H1 (cell line): ENCODE data around the gene DAGLA. TPM values are rescaled to one million over a fixed set of nuclear protein-coding genes. Genes with fewer than 3 reads are reported as not detected.

Source experiments
- CTCF ChIA-PET: fragments of 300-600 bp; sonication (Branson Sonifier 250); formaldehyde crosslinking; loops from one replicate; lab custom pipeline; 2021; ENCODE audit not compliant: partially characterized antibody; lab: Charles Lee
- POLR2A ChIA-PET: fragments of 300-600 bp; sonication (Branson Sonifier 250); formaldehyde crosslinking; loops from one replicate; lab custom pipeline; 2021; ENCODE audit warnings: inconsistent platforms; ENCODE audit not compliant: partially characterized antibody; lab: Charles Lee
- DNase-seq, 2 experiments: peaks; one replicate each; pipeline versions ENCODE4 v3.0.0 to v3.0.0-alpha.2; 2010 to 2022; ENCODE audit warnings: low spot score in 2 of 2, low read depth in 1 of 2, mixed read lengths in 1 of 2
- FAIRE-seq: peaks from 2 replicates; lab custom pipeline; 2011; peaks lifted over from hg19 to GRCh38; lab: Jason Lieb, UNC
- H2AFZ ChIP-seq: 2 replicates; pipeline ENCODE4 v1.8.1; 2012; ENCODE audit warnings: low read length, inconsistent platforms
- H2AK5ac ChIP-seq: 2 replicates; pipeline ENCODE4 v1.6.1; 2013; ENCODE audit warnings: low read depth, low read length
- H2BK120ac ChIP-seq: replicated peaks from 2 replicates; pipeline ENCODE3; 2013; ENCODE audit warnings: low read depth, low read length, inconsistent platforms
- H2BK12ac ChIP-seq: 2 replicates; pipeline ENCODE4 v1.6.1; 2013; ENCODE audit warnings: low read depth, low read length
- H2BK15ac ChIP-seq: 2 replicates; pipeline ENCODE4 v1.6.1; 2013; ENCODE audit warnings: low read length
- H2BK20ac ChIP-seq: 2 replicates; pipeline ENCODE4 v1.6.1; 2013; ENCODE audit warnings: low read length
- H2BK5ac ChIP-seq: 2 replicates; pipeline ENCODE4 v1.6.1; 2013; ENCODE audit warnings: low read depth, low read length
- H3K14ac ChIP-seq: 2 replicates; pipeline ENCODE4 v1.6.1; 2013; ENCODE audit warnings: inconsistent platforms; ENCODE audit not compliant: insufficient read length
- H3K18ac ChIP-seq: 2 replicates; pipeline ENCODE4 v1.6.1; 2013; ENCODE audit warnings: low read length; ENCODE audit errors: extremely low read depth
- H3K23ac ChIP-seq: 2 replicates; pipeline ENCODE4 v1.6.1; 2013; ENCODE audit warnings: inconsistent platforms; ENCODE audit not compliant: insufficient read length
- H3K23me2 ChIP-seq: 2 replicates; pipeline ENCODE4 v1.6.1; 2013; ENCODE audit warnings: low read depth, low read length
- H3K27ac ChIP-seq: 2 replicates; pipeline ENCODE4 v1.6.1; 2011; ENCODE audit warnings: low read depth, low read length, inconsistent platforms
- H3K27me3 ChIP-seq, 4 experiments: replicated peaks in 1 of 4; 1 replicate in 1 of 4; 2 replicates in 3 of 4; pipeline versions ENCODE4 v1.6.1 to v1.8.1; 2011 to 2013; ENCODE audit warnings: low read length in 3 of 4, mild to moderate bottlenecking in 3 of 4, inconsistent platforms in 2 of 4, mixed read lengths in 2 of 4, moderate library complexity in 1 of 4; ENCODE audit not compliant: control insufficient read depth in 3 of 4, insufficient read depth in 3 of 4; ENCODE audit errors: extremely low read depth in 1 of 4
- H3K36me3 ChIP-seq, 4 experiments: 2 replicates each; pipeline versions ENCODE4 v1.6.1 to v1.8.1; 2011 to 2013; ENCODE audit warnings: mild to moderate bottlenecking in 4 of 4, low read length in 3 of 4, moderate library complexity in 2 of 4, control low read depth in 1 of 4, inconsistent platforms in 1 of 4; ENCODE audit not compliant: insufficient read depth in 4 of 4, control insufficient read depth in 2 of 4
- H3K4ac ChIP-seq: replicated peaks from 2 replicates; pipeline ENCODE3; 2013; ENCODE audit warnings: low read length, low read depth, mixed read lengths, inconsistent platforms; ENCODE audit not compliant: insufficient read length
- H3K4me1 ChIP-seq, 4 experiments: replicated peaks in 1 of 4; 1 replicate in 1 of 4; 2 replicates in 3 of 4; pipeline versions ENCODE4 v1.6.1 to v1.8.1; 2011 to 2013; ENCODE audit warnings: low read length in 3 of 4, inconsistent platforms in 2 of 4, mixed read lengths in 1 of 4; ENCODE audit not compliant: insufficient read depth in 4 of 4, control insufficient read depth in 3 of 4
- H3K4me2 ChIP-seq, 2 experiments: 2 replicates each; pipeline versions ENCODE4 v1.6.1 to v1.8.1; 2011 to 2013; ENCODE audit warnings: low read depth in 2 of 2, low read length in 2 of 2, control low read depth in 1 of 2, inconsistent platforms in 1 of 2, mild to moderate bottlenecking in 1 of 2; ENCODE audit not compliant: insufficient read depth in 1 of 2
- H3K4me3 ChIP-seq, 4 experiments: fragments of 200-600, 300-600 bp in 1 of 4; sonication (generic), shearing (Covaris generic), sonication (Bioruptor Twin) in 1 of 4; 2 replicates each; pipeline versions ENCODE4 v1.5.1 to v1.8.1; 2011 to 2016; ENCODE audit warnings: low read length in 4 of 4, low read depth in 3 of 4, control low read depth in 2 of 4, inconsistent platforms in 2 of 4, mild to moderate bottlenecking in 2 of 4, mixed read lengths in 1 of 4, moderate library complexity in 1 of 4; ENCODE audit not compliant: insufficient read depth in 2 of 4; ENCODE audit errors: extremely low read depth in 1 of 4
- H3K56ac ChIP-seq: replicated peaks from 2 replicates; pipeline ENCODE3; 2013; ENCODE audit warnings: low read depth, mild to moderate bottlenecking, mixed read lengths, low read length, inconsistent platforms; ENCODE audit not compliant: insufficient read length
- H3K79me1 ChIP-seq: 2 replicates; pipeline ENCODE4 v1.6.1; 2013; ENCODE audit warnings: low read depth, low read length, control low read depth
- H3K79me2 ChIP-seq, 2 experiments: 2 replicates each; pipeline versions ENCODE4 v1.6.1 to v1.8.1; 2012 to 2013; ENCODE audit warnings: low read length in 2 of 2, mild to moderate bottlenecking in 2 of 2, inconsistent platforms in 1 of 2; ENCODE audit not compliant: insufficient read depth in 2 of 2, control insufficient read depth in 1 of 2
- H3K9ac ChIP-seq, 4 experiments: replicated peaks in 1 of 4; 1 replicate in 1 of 4; 2 replicates in 3 of 4; pipeline versions ENCODE4 v1.6.1 to v1.8.1; 2011 to 2013; ENCODE audit warnings: low read depth in 3 of 4, low read length in 3 of 4, control low read depth in 2 of 4, mild to moderate bottlenecking in 2 of 4, moderate library complexity in 2 of 4, inconsistent platforms in 1 of 4; ENCODE audit errors: extremely low read depth in 1 of 4
- H3K9me3 ChIP-seq, 2 experiments: 2 replicates each; pipeline versions ENCODE4 v1.6.1 to v1.8.1; 2012 to 2013; ENCODE audit warnings: mild to moderate bottlenecking in 2 of 2, moderate library complexity in 2 of 2, control low read depth in 1 of 2, inconsistent platforms in 1 of 2, low read depth in 1 of 2, low read length in 1 of 2, mixed read lengths in 1 of 2; ENCODE audit not compliant: insufficient read depth in 2 of 2
- H4K20me1 ChIP-seq, 2 experiments: replicated peaks in 1 of 2; 2 replicates each; pipeline versions ENCODE3 to v1.8.1; 2011 to 2013; ENCODE audit warnings: inconsistent platforms in 2 of 2, low read length in 2 of 2, mild to moderate bottlenecking in 1 of 2; ENCODE audit not compliant: insufficient read depth in 2 of 2, control insufficient read depth in 1 of 2
- H4K5ac ChIP-seq: 2 replicates; pipeline ENCODE4 v1.6.1; 2013; ENCODE audit warnings: low read length, low read depth, mixed read lengths, inconsistent platforms; ENCODE audit not compliant: insufficient read length
- H4K8ac ChIP-seq: 2 replicates; pipeline ENCODE4 v1.8.0; 2013; ENCODE audit warnings: mild to moderate bottlenecking, moderate library complexity, low read length, inconsistent platforms; ENCODE audit not compliant: insufficient read depth; ENCODE audit errors: extremely low read depth
- H4K91ac ChIP-seq: replicated peaks from 2 replicates; pipeline ENCODE3; 2013; ENCODE audit warnings: low read length, mixed read lengths, inconsistent platforms; ENCODE audit not compliant: insufficient read length
- RBBP5 ChIP-seq: IDR thresholded peaks from 2 replicates; pipeline ENCODE4 v1.7.1; 2012; ENCODE audit warnings: low read depth, mild to moderate bottlenecking, inconsistent platforms, low read length, moderate library complexity, borderline replicate concordance
- WGBS, 2 experiments: shearing (Covaris generic) in 1 of 2; methylation state at CpG; one replicate each; pipeline versions ENCODE4 v1.1.6 to v1.1.7; 2013 to 2015; ENCODE audit warnings: low lambda C conversion rate in 2 of 2, mixed read lengths in 2 of 2, inconsistent platforms in 1 of 2, low coverage in 1 of 2, missing lambda C conversion rate in 1 of 2; ENCODE audit not compliant: insufficient replicate concordance in 2 of 2, insufficient coverage in 1 of 2, insufficient read length in 1 of 2; ENCODE audit errors: extremely low coverage in 1 of 2, missing lambda C conversion rate in 1 of 2; 5-methylcytosine and 5-hydroxymethylcytosine counted together
- polyA plus RNA-seq, 7 experiments: library from polyadenylated mRNA; depleted of rRNA in 3 of 7; stranded (reverse) in 5 of 7; unstranded in 2 of 7; fragments of >200 nt in 5 of 7; fragments of 200-250 nt in 2 of 7; gene quantifications; 1 replicate in 5 of 7; 2 replicates in 1 of 7; 4 replicates in 1 of 7; pipeline versions ENCODE4 v1.2.1 to v1.2.3, GENCODE V29; 2011 to 2013; ENCODE audit warnings: missing spikeins in 2 of 7, mixed read lengths in 2 of 7
- total RNA-seq: library from RNA; stranded (reverse); fragmentation: NEBNext Ultra II Directional; extraction: Animal tissue kit (Norgen Biotek cat#: 25700); gene quantifications from 2 replicates; pipeline ENCODE4 v1.2.1, GENCODE V29; 2021
- TF ChIP-seq, protein P1 (sequence below): IDR thresholded peaks from 2 replicates; pipeline ENCODE4 v1.6.1; 2012; ENCODE audit warnings: inconsistent platforms

DAGLA gene
- total and polyA plus RNA-seq, 2 of the 8 experiments (the other 6 are each of a cell fraction or from before 2014, with no cell fraction given): 3.6 to 6.6 TPM

DNA sequence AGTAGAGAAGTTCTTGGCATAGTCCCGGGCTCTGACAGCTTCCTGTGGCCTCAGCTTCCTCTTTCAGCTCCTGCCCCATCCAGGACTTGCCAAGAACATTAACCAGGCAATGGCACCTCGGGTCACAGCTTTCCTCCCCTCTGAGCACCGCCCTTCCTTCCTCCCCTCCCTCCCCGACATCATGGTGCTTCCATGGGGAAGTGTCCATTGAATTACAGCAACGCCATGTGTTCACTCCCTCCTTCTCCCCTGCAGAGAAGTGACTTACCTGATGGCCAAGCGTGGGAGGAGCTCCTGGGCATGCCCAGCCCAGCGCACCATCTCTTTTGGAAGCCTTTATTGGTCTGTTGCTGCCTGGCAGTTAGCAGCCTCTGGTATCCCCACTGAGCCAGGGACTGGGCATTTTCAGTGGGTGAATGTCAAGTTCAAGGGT is 25.8 kb upstream of the DAGLA start:
- 78% methylated on average over 7 of the region's 7 CpGs; no CpG with 5 or more reads in 1 of the 2 experiments for WGBS, 2 experiments
- H2BK5ac ChIP-seq: 0 out of 2 replicates have a peak overlapping the region, but pooled peaks have one; percentile 5
- H3K4me1 ChIP-seq: peaks cover 6 to 15% (median 10%) of the 10 kb centered on the region in 4 experiments
- H4K8ac ChIP-seq: no peak overlapping the region
- no peaks in the 10 kb centered on the region for H3K9me3 ChIP-seq
- H3K36me3 ChIP-seq: no peaks in the 10 kb centered on the region
- no peak overlapping the region for H2AFZ ChIP-seq
- H2BK20ac ChIP-seq: no peak overlapping the region
- no peak overlapping the region for H2BK120ac ChIP-seq
- POLR2A ChIA-PET: interaction anchor here (0.6 to 1.6 kb wide), 3 partner anchors 12 to 225 kb away, joined by 3 read pairs; partner anchors contain the start of genes CPSF7 and SDHAF2
- H3K4me3 ChIP-seq: no peak overlapping the region
- no peaks in the 10 kb centered on the region for H3K79me2 ChIP-seq
- no peak overlapping the region for H3K14ac ChIP-seq
- H3K4ac ChIP-seq: no peak overlapping the region
- DNase-seq (no peak), FAIRE-seq (no peak)
- H3K79me1 ChIP-seq: no peaks in the 10 kb centered on the region; the same call in 1 of the 2 replicates
- no peak overlapping the region for H4K5ac ChIP-seq
- no peak overlapping the region for H3K23ac ChIP-seq
- CTCF ChIA-PET: interaction anchor here (0.7 to 2.6 kb wide), 7 partner anchors 9 to 176 kb away, joined by 3 to 22 read pairs (median 3); no protein-coding TSS in a partner anchor
- H2BK15ac ChIP-seq: 0 out of 2 replicates have a peak overlapping the region, but pooled peaks have one; percentile 88
- no peak overlapping the region for H2AK5ac ChIP-seq
- no peak overlapping the region for H3K56ac ChIP-seq
- peak overlapping the region; percentile 39; the same call in 1 of the 2 replicates for H2BK12ac ChIP-seq
- no peak overlapping the region for H3K27ac ChIP-seq
- no peak overlapping the region for H4K91ac ChIP-seq
- H3K23me2 ChIP-seq: no peaks in the 10 kb centered on the region
- H3K18ac ChIP-seq: peak overlapping the region; percentile 51
- no peaks in the 10 kb centered on the region for H3K27me3 ChIP-seq
- TF ChIP-seq, protein P1, sequence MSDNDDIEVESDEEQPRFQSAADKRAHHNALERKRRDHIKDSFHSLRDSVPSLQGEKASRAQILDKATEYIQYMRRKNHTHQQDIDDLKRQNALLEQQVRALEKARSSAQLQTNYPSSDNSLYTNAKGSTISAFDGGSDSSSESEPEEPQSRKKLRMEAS: 0 out of 2 replicates have a peak, but pooled peaks have one; percentile 9
- no peak for TF ChIP-seq RBBP5
- no peaks in the 10 kb centered on the region for H4K20me1 ChIP-seq
- H3K9ac ChIP-seq: no peak overlapping the region
- no peak overlapping the region for H3K4me2 ChIP-seq
